Right lung (tissue), 5 donors: ENCODE results near the gene CENPP. TPM values are rescaled to one million over a fixed set of nuclear protein-coding genes. Genes with fewer than 3 reads are reported as not detected.

Experiments used
- DNase-seq, 2 donors: peaks; one replicate each; pipeline ENCODE4 v3.0.0-alpha.2; 2013
- polyA plus RNA-seq, 5 donors: library from polyadenylated mRNA; unstranded; fragments of 120-200 nt; gene quantifications; one replicate each; pipeline versions ENCODE4 v1.2.1 to v1.2.3, GENCODE V29; 2013; ENCODE audit warnings: inconsistent platforms in 1 of 5, low replicate concordance in 1 of 5; ENCODE audit not compliant: insufficient read length in 5 of 5, insufficient read depth in 1 of 5

CENPP gene
- polyA plus RNA-seq, 5 donors, result 3.5 to 7.0 (median 5.9) TPM

DNA sequence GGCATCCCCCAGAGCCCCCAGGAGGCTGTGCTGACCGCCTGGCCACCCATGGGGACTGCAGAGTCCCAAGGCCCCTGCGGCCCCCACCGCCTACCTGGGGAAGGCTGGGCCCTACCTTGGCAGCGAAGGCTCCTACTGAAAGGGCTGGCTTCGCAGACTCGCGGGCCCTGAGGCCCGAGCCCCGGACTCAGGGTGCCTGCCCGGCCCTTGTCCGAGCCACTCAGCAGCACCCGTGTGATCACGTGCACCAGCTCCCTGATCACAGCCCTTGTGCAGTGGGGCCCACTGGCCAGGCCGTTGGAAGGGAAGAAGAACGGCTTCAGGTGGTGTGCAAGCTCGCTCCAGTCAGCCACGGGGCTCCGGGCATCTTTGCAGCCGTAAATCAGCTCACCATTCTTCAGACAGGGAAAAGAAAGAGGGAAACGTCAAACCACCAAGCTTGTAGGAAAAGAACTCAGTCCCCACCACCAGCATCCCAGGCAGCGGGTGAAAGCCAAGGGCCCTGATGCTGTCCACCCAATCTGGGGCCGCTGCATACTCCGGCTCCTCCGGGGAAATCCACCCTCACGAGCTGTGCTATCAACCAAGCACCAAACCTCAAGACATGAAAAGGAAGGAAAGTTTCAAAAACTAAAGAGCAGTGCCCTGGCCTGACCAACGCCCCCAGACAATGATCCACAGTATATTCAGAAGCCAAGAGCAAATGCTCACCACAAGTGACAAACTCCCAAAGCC is 312.3 kb downstream of the CENPP start:
- DNase-seq, result no peak

DNA sequence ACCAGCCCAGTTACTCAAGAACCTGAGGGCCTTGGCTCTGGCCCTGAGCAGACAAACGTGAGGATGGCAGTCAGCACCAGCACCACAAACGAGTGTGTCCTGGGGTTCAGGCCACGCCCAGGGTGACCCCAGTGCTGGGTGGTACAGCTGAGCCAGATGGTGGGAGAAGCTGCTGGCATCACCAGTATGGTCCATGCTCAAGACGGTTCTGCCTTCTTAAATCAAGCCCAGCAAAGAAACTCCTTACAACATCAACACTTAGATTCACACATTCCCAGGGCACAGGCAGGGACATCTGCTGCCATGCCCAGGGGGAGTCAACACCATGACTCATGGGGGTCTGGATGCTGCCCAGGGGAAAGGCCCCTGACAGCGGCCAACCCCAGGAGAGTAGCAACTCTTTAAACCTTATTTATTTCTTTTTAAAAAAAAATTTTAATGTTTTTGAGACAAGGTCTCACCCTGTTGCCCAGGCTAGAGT is 312.9 kb downstream of the CENPP start:
- DNase-seq, result no peak

GRCh38 chr9:92639124-92639523 is 313.4 kb downstream of the CENPP start:
- no peak for DNase-seq

DNA sequence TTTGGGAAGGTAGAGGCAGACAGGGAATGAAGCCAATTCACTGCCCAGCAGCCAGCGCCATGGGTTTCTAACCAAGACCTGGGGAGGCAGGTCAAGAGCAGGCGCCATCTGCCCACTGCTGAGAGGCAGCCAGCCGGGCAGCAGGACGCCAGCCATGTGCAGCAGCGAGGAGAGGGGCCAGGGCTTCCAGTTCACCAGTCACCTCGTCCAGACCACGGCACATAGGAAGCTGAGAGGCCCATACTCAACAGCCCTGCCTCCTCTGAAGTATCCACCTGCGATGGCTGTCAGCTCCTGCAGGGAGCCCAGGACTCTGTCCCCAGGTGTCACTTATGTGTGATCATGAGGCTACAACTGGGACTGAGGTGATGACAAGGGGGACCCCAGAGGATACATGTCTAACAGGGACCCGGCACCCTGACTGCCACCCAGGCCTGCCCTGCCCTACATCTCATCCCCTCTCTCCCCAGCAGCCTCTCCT is 314.1 kb downstream of the CENPP start:
- no peak for DNase-seq

- no peak for DNase-seq
Measured at GRCh38 chr9:92640398-92641091, 314.8 kb downstream of the CENPP start.

DNA sequence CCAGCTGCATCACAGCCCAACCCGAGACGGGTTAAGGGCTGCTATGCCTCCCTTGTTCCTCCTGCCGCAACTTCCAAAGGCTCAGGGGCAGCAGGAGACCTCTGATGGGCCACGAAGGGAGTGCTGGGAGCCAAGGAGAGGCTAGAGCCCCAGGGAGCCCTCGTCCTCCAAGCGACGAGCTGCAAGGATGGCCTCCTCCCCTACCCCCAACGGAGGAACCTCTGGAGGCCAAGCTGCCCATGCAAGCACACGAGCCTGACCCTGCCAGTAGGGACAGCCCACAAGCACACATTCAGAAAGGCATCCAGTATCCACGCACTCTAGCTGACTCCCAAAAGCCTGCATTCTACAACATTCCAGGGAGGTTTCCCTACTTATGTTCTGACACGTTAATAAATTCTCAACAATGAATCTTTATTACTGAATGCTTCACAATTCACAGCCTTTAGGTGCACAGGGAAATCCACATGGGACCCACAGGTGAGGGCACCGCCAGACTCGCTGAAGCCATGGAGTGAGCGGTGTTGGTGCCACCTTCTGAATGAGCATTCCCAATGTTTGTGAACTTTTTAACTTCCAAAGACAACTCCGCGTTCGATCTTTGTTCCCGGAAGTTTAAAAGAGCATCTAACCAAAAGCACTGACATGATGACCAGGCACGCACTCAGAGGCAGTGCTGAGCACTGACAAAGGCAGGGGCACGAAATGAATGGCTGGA is 315.5 kb downstream of the CENPP start:
- DNase-seq, result no peak

DNA sequence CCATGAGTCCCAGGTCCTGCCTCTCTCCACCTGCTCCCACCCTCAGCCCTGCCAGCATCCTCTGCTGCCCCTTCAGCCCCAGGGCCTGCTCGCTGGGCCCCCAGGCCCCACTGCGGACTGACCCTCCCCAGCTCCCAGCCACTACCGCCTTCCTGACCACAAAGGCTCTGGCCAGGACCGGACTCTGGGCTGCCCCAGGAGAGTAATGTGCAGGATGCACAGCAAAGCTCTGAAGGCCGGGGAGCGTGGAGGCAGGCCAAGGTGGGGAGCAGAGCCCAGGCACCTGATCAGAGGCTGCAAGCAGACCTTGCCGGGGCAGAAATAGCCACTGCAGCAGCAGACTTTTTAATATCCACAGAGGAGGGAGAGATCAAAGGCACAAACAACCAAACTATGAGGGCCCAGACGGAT is 316.3 kb downstream of the CENPP start:
- DNase-seq, result no peak

GRCh38 chr9:92642564-92642963 is 316.8 kb downstream of the CENPP start:
- DNase-seq, result no peak

DNA sequence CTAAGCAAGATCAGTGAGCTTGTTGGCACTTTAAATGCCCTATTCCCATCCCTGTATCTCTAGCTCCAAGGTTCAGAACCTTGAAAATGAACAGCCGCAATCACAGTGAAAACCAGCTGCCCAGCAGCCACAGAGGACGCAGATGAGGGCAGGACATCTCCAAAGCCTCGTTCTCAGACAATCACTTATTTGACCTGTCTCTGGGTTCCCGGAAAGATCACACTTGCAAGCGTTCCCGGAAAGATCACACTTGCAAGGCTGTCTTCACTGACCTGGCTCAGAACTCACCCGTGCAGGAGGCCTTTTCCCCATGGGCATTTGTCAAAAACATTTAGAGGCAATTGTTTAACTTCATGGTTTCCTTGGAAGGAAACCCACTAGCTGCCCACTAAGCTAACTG is 318.5 kb downstream of the CENPP start:
- no peak for DNase-seq

DNA sequence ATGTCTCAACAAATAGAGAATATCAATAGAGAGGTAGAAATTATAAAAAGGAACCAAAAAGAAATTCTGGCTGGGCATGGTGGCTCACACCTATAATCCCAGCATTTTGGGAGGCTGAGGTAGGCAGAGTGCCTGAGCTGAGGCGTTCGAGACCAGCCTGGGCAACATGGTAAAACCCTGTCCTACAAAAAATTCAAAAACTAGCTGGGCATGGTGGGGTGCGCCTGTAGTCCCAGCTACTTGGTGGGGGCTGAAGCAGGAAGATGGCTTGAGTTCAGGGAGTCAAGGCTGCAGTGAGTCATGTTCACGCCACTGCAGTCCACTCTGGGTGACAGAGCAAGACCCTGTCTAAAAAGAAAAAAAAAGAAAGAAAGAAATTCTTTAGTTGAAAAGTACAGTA is 319.3 kb downstream of the CENPP start:
- DNase-seq, result no peak

GRCh38 chr9:92647671-92648473 is 322.1 kb downstream of the CENPP start:
- DNase-seq, result no peak

DNA sequence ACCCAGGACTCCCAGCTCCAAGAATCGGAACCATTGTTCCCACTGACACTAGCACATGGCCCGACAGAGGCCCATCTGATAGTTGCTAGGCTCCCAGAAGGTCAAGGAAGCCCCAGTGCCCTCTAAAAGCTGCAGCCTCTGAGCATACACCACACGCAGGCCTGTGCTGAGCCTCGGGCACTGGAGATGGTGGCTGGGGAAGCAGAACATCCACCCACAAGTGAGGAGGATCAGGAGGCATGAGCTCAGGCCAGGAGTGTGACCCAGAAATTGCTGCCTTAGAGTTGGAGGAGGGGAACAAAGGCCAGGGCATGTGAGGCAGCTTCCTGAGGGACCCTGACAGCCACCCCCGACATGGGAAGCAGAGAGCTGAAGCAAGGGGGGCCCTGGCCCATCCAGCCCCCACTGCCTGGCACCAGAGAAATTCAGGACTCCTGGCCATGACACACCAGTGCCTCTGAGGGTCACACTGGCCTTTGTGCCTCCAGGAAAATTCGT is 322.8 kb downstream of the CENPP start:
- DNase-seq, result no peak

DNA sequence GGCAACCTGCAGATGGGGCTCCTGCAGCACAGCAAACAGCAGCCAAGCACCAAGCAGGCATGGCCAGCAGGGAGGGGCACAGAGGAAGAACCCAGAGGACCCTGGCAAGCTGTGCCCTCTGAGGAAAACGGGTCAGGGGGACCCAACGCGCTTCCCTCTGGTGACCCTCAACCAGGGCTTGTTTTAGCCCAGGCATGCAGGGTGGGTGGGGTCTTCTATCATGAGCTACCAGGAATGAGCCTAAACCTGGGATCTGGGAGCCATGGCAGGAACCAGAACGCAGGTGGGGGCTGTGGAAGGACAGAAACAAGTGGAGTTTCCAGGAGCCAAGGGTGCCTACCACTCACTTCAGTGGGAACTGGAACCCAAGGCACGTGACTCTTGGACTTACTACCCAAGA is 323.3 kb downstream of the CENPP start:
- no peak for DNase-seq

DNA sequence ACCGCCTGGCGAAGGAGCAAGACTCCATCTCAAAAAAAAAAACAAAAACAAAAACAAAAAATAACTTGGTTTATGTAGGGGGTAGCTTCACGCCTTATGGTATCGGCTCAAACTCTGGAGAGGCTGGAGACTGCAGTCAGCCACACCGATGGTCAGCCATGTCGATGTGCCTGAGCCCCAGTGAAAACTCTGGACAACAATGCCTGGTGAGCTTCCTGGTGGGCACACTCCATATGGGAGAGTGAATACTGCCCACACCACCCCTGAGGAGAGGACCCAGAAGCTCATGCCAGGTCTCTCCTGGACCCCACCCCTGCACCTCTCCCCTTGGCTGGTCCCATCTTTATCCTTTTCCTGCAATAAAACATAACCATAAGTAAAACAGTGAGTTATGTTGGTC is 324.5 kb downstream of the CENPP start:
- no peak for DNase-seq

GRCh38 chr9:92650839-92651621 is 325.3 kb downstream of the CENPP start:
- no peak for DNase-seq

- DNase-seq, result no peak
Measured at GRCh38 chr9:92652461-92652860, 326.7 kb downstream of the CENPP start.

- DNase-seq, result no peak
Measured at GRCh38 chr9:92654481-92655301, 328.9 kb downstream of the CENPP start.

DNA sequence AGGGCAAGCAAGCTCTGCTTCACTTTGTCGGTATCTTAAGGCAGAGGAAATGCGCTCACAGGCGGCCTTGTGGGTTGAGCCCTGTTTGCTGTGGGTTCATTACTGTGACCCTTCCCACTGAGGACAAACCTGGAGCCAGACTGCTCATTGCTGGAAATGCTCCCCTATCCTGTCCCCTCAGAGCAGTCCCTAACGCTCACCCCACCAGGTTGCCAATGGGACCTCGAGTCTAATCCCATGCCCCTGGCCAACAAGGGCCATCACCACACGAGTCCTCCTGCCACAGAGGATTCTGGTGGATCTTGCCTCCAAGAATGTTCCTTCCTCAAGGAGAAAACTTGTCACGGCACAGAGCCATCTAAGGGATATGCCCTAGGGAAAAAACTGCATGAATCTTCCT is 329.6 kb downstream of the CENPP start:
- no peak for DNase-seq

GRCh38 chr9:92655896-92656536 is 330.3 kb downstream of the CENPP start:
- DNase-seq, result no peak
